ENCODE results near the gene PIGU.

DNA sequence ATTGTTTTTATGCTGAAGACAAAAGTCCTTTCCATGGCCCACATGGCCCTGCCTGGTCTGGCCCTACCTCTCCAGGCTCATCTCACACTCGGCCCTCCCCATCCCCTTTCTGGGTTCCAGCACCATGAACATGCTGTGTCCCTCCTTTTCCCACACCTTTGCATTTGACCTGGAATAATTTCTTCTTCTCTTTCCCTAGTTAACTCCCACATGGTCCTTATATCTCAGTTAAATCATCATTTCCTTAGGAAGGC is 38.9 kb downstream of the PIGU start:
- no peak for TF ChIP-seq POLR2A (IDR thresholded peaks at IDR 0.05)
- TF ChIP-seq, protein P1, sequence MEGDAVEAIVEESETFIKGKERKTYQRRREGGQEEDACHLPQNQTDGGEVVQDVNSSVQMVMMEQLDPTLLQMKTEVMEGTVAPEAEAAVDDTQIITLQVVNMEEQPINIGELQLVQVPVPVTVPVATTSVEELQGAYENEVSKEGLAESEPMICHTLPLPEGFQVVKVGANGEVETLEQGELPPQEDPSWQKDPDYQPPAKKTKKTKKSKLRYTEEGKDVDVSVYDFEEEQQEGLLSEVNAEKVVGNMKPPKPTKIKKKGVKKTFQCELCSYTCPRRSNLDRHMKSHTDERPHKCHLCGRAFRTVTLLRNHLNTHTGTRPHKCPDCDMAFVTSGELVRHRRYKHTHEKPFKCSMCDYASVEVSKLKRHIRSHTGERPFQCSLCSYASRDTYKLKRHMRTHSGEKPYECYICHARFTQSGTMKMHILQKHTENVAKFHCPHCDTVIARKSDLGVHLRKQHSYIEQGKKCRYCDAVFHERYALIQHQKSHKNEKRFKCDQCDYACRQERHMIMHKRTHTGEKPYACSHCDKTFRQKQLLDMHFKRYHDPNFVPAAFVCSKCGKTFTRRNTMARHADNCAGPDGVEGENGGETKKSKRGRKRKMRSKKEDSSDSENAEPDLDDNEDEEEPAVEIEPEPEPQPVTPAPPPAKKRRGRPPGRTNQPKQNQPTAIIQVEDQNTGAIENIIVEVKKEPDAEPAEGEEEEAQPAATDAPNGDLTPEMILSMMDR (IDR thresholded peaks at IDR 0.05): no peak
